HCT116 (cell line): Measurements from ENCODE around the gene AGPAT3. TPM values are rescaled to one million over a fixed set of nuclear protein-coding genes. Genes with fewer than 3 reads are reported as not detected.
A peak's percentile ranks its signal among the peaks of the same experiment; 100 is the strongest.

Source experiments
- ATAC-seq: fragments of 200-7000 bp; cut with Tn5 transposase; 2 replicates; pipeline ENCODE4 v1.9.1; 2020; ENCODE audit warnings: mild to moderate bottlenecking, moderate library complexity
- BruUV-seq: library from RNA; stranded (reverse); fragments of 400-500 nt; replicated peaks from 2 replicates; lab custom pipeline; 2021; lab: Mats Ljungman, UMichigan
- CTCF ChIA-PET: fragments of 300-600 bp; sonication (Branson Sonifier 250); formaldehyde crosslinking; loops from one replicate; lab custom pipeline; 2021; ENCODE audit warnings: antibody characterized with exemption; lab: Charles Lee
- POLR2A ChIA-PET: fragments of 300-600, 350-600 bp; sonication (Branson Sonifier 250); formaldehyde crosslinking; loops from one replicate; lab custom pipeline; 2021; ENCODE audit warnings: antibody characterized with exemption; lab: Charles Lee
- RAD21 ChIA-PET, 2 experiments: fragments of 300-600 bp; sonication (Branson Sonifier 250); formaldehyde crosslinking; loops; one replicate each; lab custom pipeline; 2023; ENCODE audit warnings: low total read pairs in 2 of 2; ENCODE audit not compliant: uncharacterized antibody in 2 of 2, unreplicated experiment in 2 of 2, low non-redundant PET in 1 of 2; lab: Charles Lee
- DNase-seq: peaks from one replicate; pipeline ENCODE4 v3.0.0-alpha.2; 2010; ENCODE audit warnings: low read depth, low spot score
- H2AFZ ChIP-seq: fragments of 200-600 bp; shearing (Covaris generic), sonication (generic); 2 replicates; pipeline ENCODE4 v1.6.1; 2017; ENCODE audit warnings: low read depth, mixed run types, mixed read lengths, antibody characterized with exemption, low read length; ENCODE audit not compliant: poor library complexity, severe bottlenecking
- H3K27ac ChIP-seq: 2 replicates; pipeline ENCODE4 v1.5.1; 2012; ENCODE audit warnings: low read depth, low read length
- H3K27me3 ChIP-seq: fragments of 200-600 bp; sonication (generic); 2 replicates; pipeline ENCODE4 v1.6.1; 2016; ENCODE audit warnings: mixed run types, low read length, mixed read lengths; ENCODE audit not compliant: insufficient read depth
- H3K36me3 ChIP-seq, 2 experiments: fragments of 200-500 bp in 1 of 2; fragments of 200-600 bp in 1 of 2; sonication (Bioruptor generic) in 1 of 2; sonication (generic) in 1 of 2; 2 replicates each; pipeline versions ENCODE4 v1.5.1 to v1.6.1; 2014 to 2016; ENCODE audit warnings: low read length in 2 of 2, inconsistent platforms in 1 of 2, mixed read lengths in 1 of 2, mixed run types in 1 of 2; ENCODE audit not compliant: insufficient read depth in 2 of 2, control insufficient read depth in 1 of 2
- H3K4me1 ChIP-seq, 2 experiments: fragments of 200-600 bp in 1 of 2; sonication (generic) in 1 of 2; 2 replicates each; pipeline versions ENCODE4 v1.5.1 to v1.6.1; 2012 to 2017; ENCODE audit warnings: low read length in 2 of 2, inconsistent platforms in 1 of 2, mild to moderate bottlenecking in 1 of 2, mixed read lengths in 1 of 2, mixed run types in 1 of 2, moderate library complexity in 1 of 2; ENCODE audit not compliant: insufficient read depth in 2 of 2, control insufficient read depth in 1 of 2
- H3K4me2 ChIP-seq: fragments of 200-600 bp; sonication (generic); 2 replicates; pipeline ENCODE4 v1.6.1; 2017; ENCODE audit warnings: mixed run types, low read length, mixed read lengths
- H3K4me3 ChIP-seq, 2 experiments: fragments of 200-600 bp in 1 of 2; sonication (generic) in 1 of 2; replicated peaks in 1 of 2; 2 replicates each; pipeline ENCODE4 v1.5.1; 2011 to 2016; ENCODE audit warnings: low read length in 2 of 2, control low read depth in 1 of 2, low read depth in 1 of 2, mild to moderate bottlenecking in 1 of 2, mixed read lengths in 1 of 2, mixed run types in 1 of 2
- H3K79me2 ChIP-seq: fragments of 200-600 bp; sonication (generic); 2 replicates; pipeline ENCODE4 v1.6.1; 2017; ENCODE audit warnings: mild to moderate bottlenecking, mixed run types, low read length, moderate library complexity, mixed read lengths; ENCODE audit not compliant: insufficient read depth
- H3K9ac ChIP-seq: fragments of 200-600 bp; sonication (generic); 2 replicates; pipeline ENCODE4 v1.6.1; 2016; ENCODE audit warnings: low read length, mixed read lengths
- H3K9me2 ChIP-seq: fragments of 200-600 bp; sonication (generic), shearing (Covaris generic); 2 replicates; pipeline ENCODE4 v1.6.1; 2017; ENCODE audit warnings: mixed run types, mild to moderate bottlenecking, moderate library complexity; ENCODE audit not compliant: insufficient read depth
- H3K9me3 ChIP-seq, 2 experiments: fragments of 200-500 bp in 1 of 2; fragments of 200-600 bp in 1 of 2; sonication (Bioruptor generic) in 1 of 2; sonication (generic) in 1 of 2; 2 replicates each; pipeline ENCODE4 v1.6.1; 2014 to 2017; ENCODE audit warnings: low read length in 2 of 2, mixed read lengths in 2 of 2, inconsistent platforms in 1 of 2, low read depth in 1 of 2, mild to moderate bottlenecking in 1 of 2, mixed run types in 1 of 2, moderate library complexity in 1 of 2; ENCODE audit not compliant: control insufficient read depth in 1 of 2, insufficient read depth in 1 of 2
- H4K20me1 ChIP-seq: fragments of 200-600 bp; sonication (generic), shearing (Covaris generic); 2 replicates; pipeline ENCODE4 v1.6.1; 2017; ENCODE audit warnings: mixed run types, mild to moderate bottlenecking, moderate library complexity; ENCODE audit not compliant: insufficient read depth
- CBX3 ChIP-seq: IDR thresholded peaks from 2 replicates; pipeline ENCODE4 v1.6.1; 2012; ENCODE audit warnings: low read depth
- EGR1 ChIP-seq: IDR thresholded peaks from 2 replicates; pipeline ENCODE4 v1.6.1; 2012; ENCODE audit warnings: low read depth
- ELF1 ChIP-seq: IDR thresholded peaks from 2 replicates; pipeline ENCODE4 v1.6.1; 2012; ENCODE audit warnings: low read depth, borderline replicate concordance
- EZH2phosphoT487 ChIP-seq: fragments of 200-600 bp; IDR thresholded peaks from 2 replicates; pipeline ENCODE4 v1.6.1; 2018; ENCODE audit warnings: antibody characterized with exemption, borderline replicate concordance
- JUND ChIP-seq: IDR thresholded peaks from 2 replicates; pipeline ENCODE4 v1.6.1; 2012
- POLR2A ChIP-seq: IDR thresholded peaks from 2 replicates; pipeline ENCODE4 v1.7.0; 2011; ENCODE audit warnings: borderline replicate concordance; ENCODE audit not compliant: insufficient read depth, insufficient read length; ENCODE audit errors: extremely low read depth
- POLR2AphosphoS5 ChIP-seq: IDR thresholded peaks from 2 replicates; pipeline ENCODE4 v1.6.1; 2011; ENCODE audit warnings: mild to moderate bottlenecking, low read depth, low read length, moderate library complexity
- RAD21 ChIP-seq: IDR thresholded peaks from 2 replicates; pipeline ENCODE4 v1.6.1; 2012; ENCODE audit warnings: low read depth, mild to moderate bottlenecking
- SIN3A ChIP-seq: IDR thresholded peaks from 2 replicates; pipeline ENCODE4 v1.6.1; 2012; ENCODE audit warnings: low read depth
- SP1 ChIP-seq: IDR thresholded peaks from 2 replicates; pipeline ENCODE4 v1.6.1; 2012; ENCODE audit warnings: low read depth
- TCF7L2 ChIP-seq: IDR thresholded peaks from 2 replicates; pipeline ENCODE4 v1.7.0; 2011; ENCODE audit warnings: borderline replicate concordance, inconsistent platforms; ENCODE audit not compliant: insufficient read depth, insufficient read length; ENCODE audit errors: extremely low read depth
- ZFX ChIP-seq: fragments of 450-650 bp; IDR thresholded peaks from 2 replicates; pipeline ENCODE4 v1.6.1; 2017
- intact Hi-C: fragments of 100-400 bp; cut with micrococcal nuclease; formaldehyde crosslinking; loops from 2 replicates; pipeline ENCODE4 v1.10.0; 2022
- total RNA-seq: library from RNA; stranded (reverse); gene quantifications from one replicate; pipeline ENCODE4 v1.2.1, GENCODE V29; 2021; ENCODE audit not compliant: unreplicated experiment
- TF ChIP-seq, protein P1 (sequence below), 3 experiments: fragments of 200-600 bp in 1 of 3; sonication (generic) in 1 of 3; IDR thresholded peaks in 2 of 3; conservative IDR thresholded peaks in 1 of 3; 2 replicates each; pipeline ENCODE4 v1.5.1; 2012 to 2017; ENCODE audit warnings: low read depth in 2 of 3, low read length in 2 of 3, antibody characterized with exemption in 1 of 3, borderline replicate concordance in 1 of 3, control low read depth in 1 of 3, mild to moderate bottlenecking in 1 of 3, mixed read lengths in 1 of 3, mixed run types in 1 of 3, moderate library complexity in 1 of 3; ENCODE audit not compliant: insufficient read depth in 1 of 3
- TF ChIP-seq, protein P2 (sequence below): IDR thresholded peaks from 2 replicates; pipeline ENCODE4 v1.6.1; 2012
- TF ChIP-seq, protein P3 (sequence below): IDR thresholded peaks from 2 replicates; pipeline ENCODE4 v1.6.1; 2012; ENCODE audit warnings: low read depth

AGPAT3 gene
- total RNA-seq, 1 experiment from 2014 or later: 54.1 TPM

DNA sequence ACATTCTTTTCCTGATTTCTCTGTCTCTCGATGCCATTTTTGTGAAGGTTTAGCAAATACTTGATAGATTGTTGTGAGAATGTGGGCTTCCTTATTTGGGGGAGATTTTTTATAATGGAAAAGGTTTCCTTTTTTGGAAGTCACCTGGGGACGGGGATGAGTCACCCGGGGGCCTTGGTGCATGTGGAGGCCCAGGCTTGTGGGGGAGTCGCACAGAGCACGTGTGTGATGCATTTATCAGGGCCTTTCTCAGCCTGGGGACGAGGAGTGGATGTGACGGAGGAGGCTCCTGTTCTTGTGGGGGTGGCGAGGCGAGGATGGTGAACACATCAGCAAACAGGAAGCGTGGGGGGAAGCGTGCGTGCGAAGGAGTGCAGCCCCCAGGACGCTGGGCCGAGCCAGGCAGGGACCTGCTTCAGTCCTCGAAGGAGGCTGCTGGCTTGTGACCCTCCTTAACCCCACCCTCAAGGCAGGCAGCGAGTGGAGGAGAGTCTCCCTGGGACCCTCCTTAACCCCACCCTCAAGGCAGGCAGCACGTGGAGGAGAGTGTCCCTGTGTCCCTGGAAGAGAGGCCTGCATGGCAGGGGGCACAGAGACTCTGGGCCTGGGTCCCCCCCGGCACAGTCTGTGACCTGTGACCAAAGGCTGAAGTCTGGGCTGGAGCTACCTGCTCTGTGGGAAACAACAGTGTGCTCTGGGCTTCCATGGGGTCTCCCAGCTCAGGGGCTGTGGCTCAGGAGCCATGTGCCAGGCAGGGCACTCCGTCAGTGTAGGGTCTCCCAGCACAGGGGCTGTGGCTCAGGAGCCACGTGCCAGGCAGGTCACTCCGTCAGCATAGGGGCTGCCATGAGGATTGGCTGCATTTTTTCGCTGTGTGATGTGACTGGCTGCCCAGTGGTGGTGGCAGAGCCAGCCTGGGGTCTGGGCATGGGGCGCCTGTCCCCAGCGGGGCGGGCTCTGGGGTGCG lies 57.2 kb downstream of the AGPAT3 start:
- RAD21 ChIA-PET: no interaction called here
- intact Hi-C loops: no loop called here
- BruUV-seq: no TSS peak
- CTCF ChIA-PET: interaction anchor here (1.2 kb wide), 1 partner anchor 17 kb away, joined by 3 read pairs; no protein-coding TSS in a partner anchor
- Histone ChIP-seq H3K27me3 (no peaks in the 10 kb centered on the region), H3K36me3 (no peaks in the 10 kb centered on the region), H3K9ac (no peak overlapping the region), H3K9me3 (no peaks in the 10 kb centered on the region), H3K4me3 (no peak overlapping the region), H3K9me2 (no peaks in the 10 kb centered on the region), H4K20me1 (no peaks in the 10 kb centered on the region), H3K27ac (peak overlapping the region; percentile 18; the same call in 1 of the 2 replicates), H2AFZ (no peak overlapping the region), H3K79me2 (peaks cover 17% of the 10 kb centered on the region; the same call in 1 of the 2 replicates), H3K4me2 (no peak overlapping the region), H3K4me1 (peaks cover 8 to 9% of the 10 kb centered on the region in 2 experiments)
- DNase-seq (no peak), ATAC-seq (no peak)
- POLR2A ChIA-PET: no interaction called here
- TF ChIP-seq EGR1 (no peak), SIN3A (no peak), ELF1 (no peak), EZH2phosphoT487 (no peak), CBX3 (no peak), TCF7L2 (no peak), SP1 (no peak), ZFX (no peak), POLR2A (no peak), POLR2AphosphoS5 (no peak), JUND (no peak), RAD21 (no peak)
- TF ChIP-seq, protein P1, sequence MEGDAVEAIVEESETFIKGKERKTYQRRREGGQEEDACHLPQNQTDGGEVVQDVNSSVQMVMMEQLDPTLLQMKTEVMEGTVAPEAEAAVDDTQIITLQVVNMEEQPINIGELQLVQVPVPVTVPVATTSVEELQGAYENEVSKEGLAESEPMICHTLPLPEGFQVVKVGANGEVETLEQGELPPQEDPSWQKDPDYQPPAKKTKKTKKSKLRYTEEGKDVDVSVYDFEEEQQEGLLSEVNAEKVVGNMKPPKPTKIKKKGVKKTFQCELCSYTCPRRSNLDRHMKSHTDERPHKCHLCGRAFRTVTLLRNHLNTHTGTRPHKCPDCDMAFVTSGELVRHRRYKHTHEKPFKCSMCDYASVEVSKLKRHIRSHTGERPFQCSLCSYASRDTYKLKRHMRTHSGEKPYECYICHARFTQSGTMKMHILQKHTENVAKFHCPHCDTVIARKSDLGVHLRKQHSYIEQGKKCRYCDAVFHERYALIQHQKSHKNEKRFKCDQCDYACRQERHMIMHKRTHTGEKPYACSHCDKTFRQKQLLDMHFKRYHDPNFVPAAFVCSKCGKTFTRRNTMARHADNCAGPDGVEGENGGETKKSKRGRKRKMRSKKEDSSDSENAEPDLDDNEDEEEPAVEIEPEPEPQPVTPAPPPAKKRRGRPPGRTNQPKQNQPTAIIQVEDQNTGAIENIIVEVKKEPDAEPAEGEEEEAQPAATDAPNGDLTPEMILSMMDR (IDR thresholded peaks at IDR 0.05 in 2 of 3, conservative IDR thresholded peaks at IDR 0.05 in 1 of 3; ENCODE audit: borderline replicate concordance in 1 of 3, insufficient read depth in 1 of 3, low read depth in 2 of 3, low read length in 2 of 3): no peak
- TF ChIP-seq, protein P2, sequence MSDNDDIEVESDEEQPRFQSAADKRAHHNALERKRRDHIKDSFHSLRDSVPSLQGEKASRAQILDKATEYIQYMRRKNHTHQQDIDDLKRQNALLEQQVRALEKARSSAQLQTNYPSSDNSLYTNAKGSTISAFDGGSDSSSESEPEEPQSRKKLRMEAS: no peak
- TF ChIP-seq, protein P3, sequence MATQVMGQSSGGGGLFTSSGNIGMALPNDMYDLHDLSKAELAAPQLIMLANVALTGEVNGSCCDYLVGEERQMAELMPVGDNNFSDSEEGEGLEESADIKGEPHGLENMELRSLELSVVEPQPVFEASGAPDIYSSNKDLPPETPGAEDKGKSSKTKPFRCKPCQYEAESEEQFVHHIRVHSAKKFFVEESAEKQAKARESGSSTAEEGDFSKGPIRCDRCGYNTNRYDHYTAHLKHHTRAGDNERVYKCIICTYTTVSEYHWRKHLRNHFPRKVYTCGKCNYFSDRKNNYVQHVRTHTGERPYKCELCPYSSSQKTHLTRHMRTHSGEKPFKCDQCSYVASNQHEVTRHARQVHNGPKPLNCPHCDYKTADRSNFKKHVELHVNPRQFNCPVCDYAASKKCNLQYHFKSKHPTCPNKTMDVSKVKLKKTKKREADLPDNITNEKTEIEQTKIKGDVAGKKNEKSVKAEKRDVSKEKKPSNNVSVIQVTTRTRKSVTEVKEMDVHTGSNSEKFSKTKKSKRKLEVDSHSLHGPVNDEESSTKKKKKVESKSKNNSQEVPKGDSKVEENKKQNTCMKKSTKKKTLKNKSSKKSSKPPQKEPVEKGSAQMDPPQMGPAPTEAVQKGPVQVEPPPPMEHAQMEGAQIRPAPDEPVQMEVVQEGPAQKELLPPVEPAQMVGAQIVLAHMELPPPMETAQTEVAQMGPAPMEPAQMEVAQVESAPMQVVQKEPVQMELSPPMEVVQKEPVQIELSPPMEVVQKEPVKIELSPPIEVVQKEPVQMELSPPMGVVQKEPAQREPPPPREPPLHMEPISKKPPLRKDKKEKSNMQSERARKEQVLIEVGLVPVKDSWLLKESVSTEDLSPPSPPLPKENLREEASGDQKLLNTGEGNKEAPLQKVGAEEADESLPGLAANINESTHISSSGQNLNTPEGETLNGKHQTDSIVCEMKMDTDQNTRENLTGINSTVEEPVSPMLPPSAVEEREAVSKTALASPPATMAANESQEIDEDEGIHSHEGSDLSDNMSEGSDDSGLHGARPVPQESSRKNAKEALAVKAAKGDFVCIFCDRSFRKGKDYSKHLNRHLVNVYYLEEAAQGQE: no peak
